SK-N-SH (cell line): Measurements from ENCODE around the gene CIBAR2. TPM values are rescaled to one million over a fixed set of nuclear protein-coding genes. Genes with fewer than 3 reads are reported as not detected.

Experiments
- CTCF ChIA-PET: fragments of 300-600, 350-600 bp; formaldehyde crosslinking; extraction: SDS; loops from one replicate; lab custom pipeline; 2021; lab: Yijun Ruan, JAX
- POLR2A ChIA-PET: fragments of 350-600 bp; sonication (Branson Sonifier 250); formaldehyde crosslinking; extraction: SDS; loops from one replicate; lab custom pipeline; 2020; ENCODE audit warnings: antibody characterized with exemption, inconsistent platforms; lab: Yijun Ruan, JAX
- DNase-seq: peaks from one replicate; pipeline ENCODE4 v3.0.0; 2012
- H2AFZ ChIP-seq: fragments of 200-600 bp; sonication (generic); 2 replicates; pipeline ENCODE4 v1.8.1; 2016; ENCODE audit warnings: antibody characterized with exemption, mild to moderate bottlenecking, low read depth
- H3F3A ChIP-seq: fragments of 200-600 bp; sonication (generic); replicated peaks from 2 replicates; pipeline ENCODE3; 2016; ENCODE audit warnings: antibody characterized with exemption, mild to moderate bottlenecking; ENCODE audit not compliant: insufficient read depth
- H3K27ac ChIP-seq, 2 experiments: fragments of 200-500 bp in 1 of 2; fragments of 200-600 bp in 1 of 2; sonication (Bioruptor generic) in 1 of 2; sonication (generic), shearing (Covaris generic) in 1 of 2; 2 replicates each; pipeline versions ENCODE4 v1.5.1 to v1.6.1; 2014 to 2016; ENCODE audit warnings: low read depth in 2 of 2, inconsistent platforms in 1 of 2, low read length in 1 of 2, mild to moderate bottlenecking in 1 of 2, mixed read lengths in 1 of 2
- H3K27me3 ChIP-seq: fragments of 200-600 bp; sonication (generic), shearing (Covaris generic); 2 replicates; pipeline ENCODE4 v1.6.1; 2016; ENCODE audit warnings: mixed run types; ENCODE audit not compliant: insufficient read depth
- H3K36me3 ChIP-seq, 2 experiments: fragments of 200-500 bp in 1 of 2; fragments of 200-600 bp in 1 of 2; sonication (Bioruptor generic) in 1 of 2; sonication (generic) in 1 of 2; replicated peaks in 1 of 2; 2 replicates each; pipeline versions ENCODE3 to v1.5.1; 2014 to 2016; ENCODE audit warnings: low read length in 1 of 2, mild to moderate bottlenecking in 1 of 2; ENCODE audit not compliant: insufficient read depth in 2 of 2, control insufficient read depth in 1 of 2
- H3K4me1 ChIP-seq, 2 experiments: fragments of 200-500 bp in 1 of 2; fragments of 200-600 bp in 1 of 2; sonication (Bioruptor generic) in 1 of 2; sonication (generic), shearing (Covaris generic) in 1 of 2; 2 replicates each; pipeline versions ENCODE4 v1.5.1 to v1.6.1; 2014 to 2016; ENCODE audit warnings: low read depth in 1 of 2, low read length in 1 of 2, mixed run types in 1 of 2; ENCODE audit not compliant: insufficient read depth in 2 of 2, control insufficient read depth in 1 of 2
- H3K4me2 ChIP-seq: fragments of 200-600 bp; sonication (generic), shearing (Covaris generic); 2 replicates; pipeline ENCODE4 v1.6.1; 2017; ENCODE audit warnings: mixed run types
- H3K4me3 ChIP-seq, 2 experiments: fragments of 200-500 bp in 1 of 2; fragments of 200-600 bp in 1 of 2; sonication (Bioruptor generic) in 1 of 2; sonication (generic), shearing (Covaris generic) in 1 of 2; 2 replicates each; pipeline versions ENCODE4 v1.5.1 to v1.8.1; 2014 to 2016; ENCODE audit warnings: low read depth in 2 of 2, inconsistent platforms in 1 of 2, low read length in 1 of 2, mild to moderate bottlenecking in 1 of 2, mixed read lengths in 1 of 2, moderate library complexity in 1 of 2
- H3K79me2 ChIP-seq: fragments of 200-600 bp; sonication (generic); 2 replicates; pipeline ENCODE4 v1.8.1; 2017; ENCODE audit warnings: mild to moderate bottlenecking; ENCODE audit not compliant: insufficient read depth
- H3K9ac ChIP-seq: fragments of 200-600 bp; sonication (generic); 2 replicates; pipeline ENCODE4 v1.6.1; 2017; ENCODE audit warnings: mixed run types
- H3K9me2 ChIP-seq: fragments of 200-600 bp; sonication (generic); 2 replicates; pipeline ENCODE4 v1.6.1; 2017; ENCODE audit warnings: mixed run types
- H3K9me3 ChIP-seq: fragments of 200-600 bp; sonication (generic); 2 replicates; pipeline ENCODE4 v1.6.1; 2017; ENCODE audit warnings: mixed run types, mild to moderate bottlenecking, moderate library complexity
- H4K20me1 ChIP-seq: fragments of 200-600 bp; sonication (generic); 2 replicates; pipeline ENCODE4 v1.6.1; 2017; ENCODE audit warnings: mild to moderate bottlenecking, mixed run types; ENCODE audit not compliant: insufficient read depth
- CHD2 ChIP-seq: fragments of 150-350 bp; IDR thresholded peaks from 2 replicates; pipeline ENCODE4 v1.6.1; 2018; ENCODE audit warnings: low read length; ENCODE audit not compliant: partially characterized antibody
- ELF1 ChIP-seq: IDR thresholded peaks from 2 replicates; pipeline ENCODE4 v1.4.0; 2012
- EP300 ChIP-seq, 2 experiments: IDR thresholded peaks; 2 replicates each; pipeline versions ENCODE4 v1.4.0 to v1.6.1; 2012; ENCODE audit warnings: borderline replicate concordance in 1 of 2, low read depth in 1 of 2, low read length in 1 of 2
- FOSL2 ChIP-seq: IDR thresholded peaks from 2 replicates; pipeline ENCODE4 v1.4.0; 2012; ENCODE audit warnings: low read depth, mild to moderate bottlenecking, moderate library complexity, borderline replicate concordance
- FOXJ3 ChIP-seq: sonication (generic); formaldehyde crosslinking; IDR thresholded peaks from 2 replicates; pipeline ENCODE4 v1.5.1; 2020; ENCODE audit warnings: mild to moderate bottlenecking, missing genetic modification reagents
- FOXM1 ChIP-seq: IDR thresholded peaks from 2 replicates; pipeline ENCODE4 v1.4.0; 2012; ENCODE audit warnings: low read depth, mild to moderate bottlenecking
- IRF3 ChIP-seq: fragments of 150-350 bp; IDR thresholded peaks from 2 replicates; pipeline ENCODE4 v1.6.1; 2016; ENCODE audit warnings: mild to moderate bottlenecking, low read depth, low read length
- MEF2A ChIP-seq: IDR thresholded peaks from 2 replicates; pipeline ENCODE4 v1.4.0; 2012; ENCODE audit warnings: low read depth, borderline replicate concordance
- NFIC ChIP-seq: IDR thresholded peaks from 2 replicates; pipeline ENCODE4 v1.4.0; 2012; ENCODE audit warnings: borderline replicate concordance
- NRF1 ChIP-seq: IDR thresholded peaks from 2 replicates; pipeline ENCODE4 v1.6.1; 2012; ENCODE audit warnings: low read depth, mild to moderate bottlenecking, low read length
- POLR2AphosphoS5 ChIP-seq: IDR thresholded peaks from 2 replicates; pipeline ENCODE4 v1.6.1; 2012; ENCODE audit warnings: low read depth, low read length
- RAD21 ChIP-seq: IDR thresholded peaks from 2 replicates; pipeline ENCODE4 v1.6.1; 2012; ENCODE audit warnings: mild to moderate bottlenecking, low read length
- RCOR1 ChIP-seq: fragments of 150-350 bp; IDR thresholded peaks from 2 replicates; pipeline ENCODE4 v1.6.1; 2017; ENCODE audit warnings: antibody characterized with exemption, low read length
- RFX5 ChIP-seq: IDR thresholded peaks from 2 replicates; pipeline ENCODE4 v1.6.1; 2012; ENCODE audit warnings: mild to moderate bottlenecking, improper control_type of control experiment, low read length
- RXRA ChIP-seq: IDR thresholded peaks from 2 replicates; pipeline ENCODE4 v1.4.0; 2012; ENCODE audit warnings: low read depth, mild to moderate bottlenecking, borderline replicate concordance
- SIN3A ChIP-seq: IDR thresholded peaks from 2 replicates; pipeline ENCODE4 v1.6.1; 2012; ENCODE audit warnings: low read depth, mild to moderate bottlenecking, low read length, moderate library complexity, borderline replicate concordance
- TAF1 ChIP-seq: IDR thresholded peaks from 2 replicates; pipeline ENCODE4 v1.6.1; 2012; ENCODE audit warnings: low read depth, mild to moderate bottlenecking, low read length, moderate library complexity, borderline replicate concordance
- YY1 ChIP-seq: IDR thresholded peaks from 2 replicates; pipeline ENCODE4 v1.4.0; 2012; ENCODE audit warnings: low read depth, mild to moderate bottlenecking
- whole genome bisulfite sequencing: methylation state at CpG from one replicate; pipeline ENCODE4 v1.1.6; 2017; ENCODE audit warnings: low lambda C conversion rate; 5-methylcytosine and 5-hydroxymethylcytosine counted together
- polyA plus RNA-seq, 3 experiments: library from polyadenylated mRNA; depleted of rRNA; stranded (reverse); fragments of >200 nt; gene quantifications; 2 replicates each; pipeline ENCODE4 v1.2.3, GENCODE V29; 2012
- TF ChIP-seq, protein P1 (sequence below): IDR thresholded peaks from 2 replicates; pipeline ENCODE4 v1.4.0; 2012; ENCODE audit warnings: low read depth, borderline replicate concordance
- TF ChIP-seq, protein P2 (sequence below): IDR thresholded peaks from 2 replicates; pipeline ENCODE4 v1.4.0; 2012; ENCODE audit warnings: low read depth, borderline replicate concordance

CIBAR2 gene
- polyA plus RNA-seq, 1 of the 3 experiments (the other 2 are of a cell fraction): 0.15 TPM

GRCh38 chr16:85113168-85113733 lies 979 bp upstream of the CIBAR2 start:
- CTCF ChIA-PET: interaction anchor here (0.6 to 2.0 kb wide), 9 partner anchors 15 to 228 kb away, joined by 3 to 32 read pairs (median 4); no protein-coding TSS in a partner anchor
- 89% methylated on average over 14 of the region's 14 CpGs for WGBS

More at GRCh38 chr16:85113168-85113733, 979 bp upstream of the CIBAR2 start:
- DNase-seq: no peak
- POLR2A ChIA-PET: interaction anchor here (1.3 kb wide), 1 partner anchor 122 kb away, joined by 3 read pairs; no protein-coding TSS in a partner anchor
- H2AFZ ChIP-seq: no peak overlapping the region
- H3F3A ChIP-seq: no peaks in the 10 kb centered on the region
- no peaks in the 10 kb centered on the region for H3K9me3 ChIP-seq
- no peak for TF ChIP-seq MEF2A
- no peak for TF ChIP-seq TAF1
- TF ChIP-seq POLR2AphosphoS5: no peak
- no peak for TF ChIP-seq YY1
- TF ChIP-seq, protein P1, sequence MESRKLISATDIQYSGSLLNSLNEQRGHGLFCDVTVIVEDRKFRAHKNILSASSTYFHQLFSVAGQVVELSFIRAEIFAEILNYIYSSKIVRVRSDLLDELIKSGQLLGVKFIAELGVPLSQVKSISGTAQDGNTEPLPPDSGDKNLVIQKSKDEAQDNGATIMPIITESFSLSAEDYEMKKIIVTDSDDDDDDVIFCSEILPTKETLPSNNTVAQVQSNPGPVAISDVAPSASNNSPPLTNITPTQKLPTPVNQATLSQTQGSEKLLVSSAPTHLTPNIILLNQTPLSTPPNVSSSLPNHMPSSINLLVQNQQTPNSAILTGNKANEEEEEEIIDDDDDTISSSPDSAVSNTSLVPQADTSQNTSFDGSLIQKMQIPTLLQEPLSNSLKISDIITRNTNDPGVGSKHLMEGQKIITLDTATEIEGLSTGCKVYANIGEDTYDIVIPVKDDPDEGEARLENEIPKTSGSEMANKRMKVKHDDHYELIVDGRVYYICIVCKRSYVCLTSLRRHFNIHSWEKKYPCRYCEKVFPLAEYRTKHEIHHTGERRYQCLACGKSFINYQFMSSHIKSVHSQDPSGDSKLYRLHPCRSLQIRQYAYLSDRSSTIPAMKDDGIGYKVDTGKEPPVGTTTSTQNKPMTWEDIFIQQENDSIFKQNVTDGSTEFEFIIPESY: no peak
- no peak for TF ChIP-seq NFIC
- no peak for TF ChIP-seq EP300 (IDR thresholded peaks at IDR 0.05; ENCODE audit: borderline replicate concordance in 1 of 2, low read depth in 1 of 2, low read length in 1 of 2)
- TF ChIP-seq CHD2: no peak
- no peak for TF ChIP-seq ELF1
- no peak for TF ChIP-seq RXRA
- TF ChIP-seq RFX5: no peak
- TF ChIP-seq RCOR1: no peak
- no peak for TF ChIP-seq FOXJ3 (CRISPR knock-in tag)
- TF ChIP-seq, protein P2, sequence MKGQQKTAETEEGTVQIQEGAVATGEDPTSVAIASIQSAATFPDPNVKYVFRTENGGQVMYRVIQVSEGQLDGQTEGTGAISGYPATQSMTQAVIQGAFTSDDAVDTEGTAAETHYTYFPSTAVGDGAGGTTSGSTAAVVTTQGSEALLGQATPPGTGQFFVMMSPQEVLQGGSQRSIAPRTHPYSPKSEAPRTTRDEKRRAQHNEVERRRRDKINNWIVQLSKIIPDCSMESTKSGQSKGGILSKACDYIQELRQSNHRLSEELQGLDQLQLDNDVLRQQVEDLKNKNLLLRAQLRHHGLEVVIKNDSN: no peak
- no peak for TF ChIP-seq NRF1
- TF ChIP-seq IRF3: no peak
- no peak for TF ChIP-seq RAD21
- TF ChIP-seq SIN3A: no peak
- no peak for TF ChIP-seq FOSL2
- TF ChIP-seq FOXM1: no peak
- H3K4me3 ChIP-seq: no peak overlapping the region
- H4K20me1 ChIP-seq: no peaks in the 10 kb centered on the region
- H3K4me1 ChIP-seq: peaks cover 0 to 11% of the 10 kb centered on the region in 2 experiments; a peak in 2 of 4 replicates
- H3K9me2 ChIP-seq: no peaks in the 10 kb centered on the region
- no peaks in the 10 kb centered on the region for H3K27me3 ChIP-seq
- no peak overlapping the region for H3K9ac ChIP-seq
- H3K27ac ChIP-seq: no peak overlapping the region
- no peak overlapping the region for H3K4me2 ChIP-seq
- H3K36me3 ChIP-seq: no peaks in the 10 kb centered on the region
- no peaks in the 10 kb centered on the region for H3K79me2 ChIP-seq
